OCI-LY3 (cell line): ENCODE results near the gene DGKB.

ENCODE experiments used
- CTCF ChIP-seq: fragments of 200-600, 300-600 bp; sonication (generic); IDR thresholded peaks from 2 replicates; pipeline ENCODE4 v1.5.1; 2014; ENCODE audit warnings: antibody characterized with exemption, low read length, low read depth
- EZH2phosphoT487 ChIP-seq: fragments of 200-600 bp; shearing (Covaris generic); IDR thresholded peaks from 2 replicates; pipeline ENCODE4 v1.6.1; 2018; ENCODE audit warnings: antibody characterized with exemption, mixed run types, low read depth

GRCh38 chr7:14858866-14859265, 43.7 kb downstream of the DGKB start:
- TF ChIP-seq CTCF (no peak), EZH2phosphoT487 (no peak)
